Activated naive CD4-positive, alpha-beta T cell treated with anti-CD3 and anti-CD28 coated beads, Interleukin-2, amount 50 U/mL, for 16 hours (primary cell): ENCODE measurements around the gene PANX1.

Source experiments
- DNase-seq: peaks from one replicate; pipeline ENCODE4 v3.0.0-alpha.2; 2020

The PANX1 gene

GRCh38 chr11:94130298-94131046 is 1.8 kb downstream of the PANX1 start:
- no peak for DNase-seq

- DNase-seq, result no peak
These were observed 2.5 kb downstream of the PANX1 start for GRCh38 chr11:94131047-94131717.

- DNase-seq, result no peak
These were observed 3.1 kb downstream of the PANX1 start for GRCh38 chr11:94131718-94132115.

GRCh38 chr11:94132152-94132558 is 3.5 kb downstream of the PANX1 start:
- no peak for DNase-seq

- DNase-seq, result no peak
These were observed 4.3 kb downstream of the PANX1 start for GRCh38 chr11:94132823-94133408.

GRCh38 chr11:94133752-94134151 is 5.1 kb downstream of the PANX1 start:
- no peak for DNase-seq

- DNase-seq, result peak; percentile 34
These were observed 6.2 kb downstream of the PANX1 start for GRCh38 chr11:94134651-94135512.

- no peak for DNase-seq
These were observed 10.8 kb downstream of the PANX1 start for GRCh38 chr11:94139416-94139815.

GRCh38 chr11:94140154-94140655 is 11.6 kb downstream of the PANX1 start:
- DNase-seq, result no peak

- DNase-seq, result no peak
These were observed 13.1 kb downstream of the PANX1 start for GRCh38 chr11:94141511-94142307.

- DNase-seq, result no peak
These were observed 14.0 kb downstream of the PANX1 start for GRCh38 chr11:94142308-94143281.

- no peak for DNase-seq
These were observed 15.6 kb downstream of the PANX1 start for GRCh38 chr11:94144216-94144615.

GRCh38 chr11:94144664-94145063 is 16.0 kb downstream of the PANX1 start:
- DNase-seq, result no peak

GRCh38 chr11:94145431-94145830 is 16.8 kb downstream of the PANX1 start:
- no peak for DNase-seq

- no peak for DNase-seq
These were observed 17.3 kb downstream of the PANX1 start for GRCh38 chr11:94145916-94146315.

- DNase-seq, result no peak
These were observed 18.8 kb downstream of the PANX1 start for GRCh38 chr11:94147433-94147845.

- no peak for DNase-seq
These were observed 19.5 kb downstream of the PANX1 start for GRCh38 chr11:94148189-94148588.

- DNase-seq, result no peak
These were observed 20.9 kb downstream of the PANX1 start for GRCh38 chr11:94149431-94150017.

GRCh38 chr11:94150056-94150455 is 21.4 kb downstream of the PANX1 start:
- DNase-seq, result no peak
